Ovary (tissue), 3 donors: Measurements from ENCODE around the gene EFL1.

Source experiments
- POLR2A ChIP-seq: fragments of 450-650 bp; IDR thresholded peaks from one replicate; pipeline ENCODE4 v1.6.1; 2017; ENCODE audit warnings: antibody characterized with exemption, mild to moderate bottlenecking, moderate library complexity
- TF ChIP-seq, protein P1 (sequence below), 3 donors: fragments of 450-650 bp in 2 of 3; fragments of 200-600 bp in 1 of 3; IDR thresholded peaks; one replicate each; pipeline versions ENCODE4 v1.5.1 to v1.8.0; 2016 to 2022; ENCODE audit warnings: antibody characterized with exemption in 3 of 3, mild to moderate bottlenecking in 1 of 3
- donor health status: DM: no; HTN: no; CAD: no.

DNA sequence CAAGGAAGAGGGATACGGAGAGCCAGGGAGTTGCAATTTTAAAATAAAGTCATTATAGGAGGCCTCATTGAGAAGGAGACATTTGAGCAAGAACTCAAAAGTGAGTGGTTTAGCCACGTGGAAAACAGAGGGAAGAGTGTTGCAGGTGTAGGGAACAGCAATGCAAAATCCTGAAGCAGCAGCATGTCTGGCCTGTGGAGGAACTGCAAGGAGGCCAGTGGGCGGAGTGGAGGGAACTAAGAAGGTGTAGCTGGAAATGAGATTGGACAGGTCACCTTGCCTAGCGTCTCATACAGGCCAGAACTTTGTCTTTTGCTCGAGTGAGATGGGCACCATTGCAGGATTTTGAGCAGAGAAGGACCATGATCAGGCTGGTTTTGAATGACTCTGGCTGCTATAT lies 35.0 kb upstream of the EFL1 start:
- TF ChIP-seq, protein P1, sequence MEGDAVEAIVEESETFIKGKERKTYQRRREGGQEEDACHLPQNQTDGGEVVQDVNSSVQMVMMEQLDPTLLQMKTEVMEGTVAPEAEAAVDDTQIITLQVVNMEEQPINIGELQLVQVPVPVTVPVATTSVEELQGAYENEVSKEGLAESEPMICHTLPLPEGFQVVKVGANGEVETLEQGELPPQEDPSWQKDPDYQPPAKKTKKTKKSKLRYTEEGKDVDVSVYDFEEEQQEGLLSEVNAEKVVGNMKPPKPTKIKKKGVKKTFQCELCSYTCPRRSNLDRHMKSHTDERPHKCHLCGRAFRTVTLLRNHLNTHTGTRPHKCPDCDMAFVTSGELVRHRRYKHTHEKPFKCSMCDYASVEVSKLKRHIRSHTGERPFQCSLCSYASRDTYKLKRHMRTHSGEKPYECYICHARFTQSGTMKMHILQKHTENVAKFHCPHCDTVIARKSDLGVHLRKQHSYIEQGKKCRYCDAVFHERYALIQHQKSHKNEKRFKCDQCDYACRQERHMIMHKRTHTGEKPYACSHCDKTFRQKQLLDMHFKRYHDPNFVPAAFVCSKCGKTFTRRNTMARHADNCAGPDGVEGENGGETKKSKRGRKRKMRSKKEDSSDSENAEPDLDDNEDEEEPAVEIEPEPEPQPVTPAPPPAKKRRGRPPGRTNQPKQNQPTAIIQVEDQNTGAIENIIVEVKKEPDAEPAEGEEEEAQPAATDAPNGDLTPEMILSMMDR (IDR thresholded peaks at IDR 0.05), result no peak
- TF ChIP-seq POLR2A, result no peak
